ENCODE data around the gene ADAMTSL3.
"Not testable (repeated sequence)": the region's sequence is repeated elsewhere in the genome, so short reads cannot be mapped to it uniquely, and the experiment has no call there.

Gene ADAMTSL3

DNA sequence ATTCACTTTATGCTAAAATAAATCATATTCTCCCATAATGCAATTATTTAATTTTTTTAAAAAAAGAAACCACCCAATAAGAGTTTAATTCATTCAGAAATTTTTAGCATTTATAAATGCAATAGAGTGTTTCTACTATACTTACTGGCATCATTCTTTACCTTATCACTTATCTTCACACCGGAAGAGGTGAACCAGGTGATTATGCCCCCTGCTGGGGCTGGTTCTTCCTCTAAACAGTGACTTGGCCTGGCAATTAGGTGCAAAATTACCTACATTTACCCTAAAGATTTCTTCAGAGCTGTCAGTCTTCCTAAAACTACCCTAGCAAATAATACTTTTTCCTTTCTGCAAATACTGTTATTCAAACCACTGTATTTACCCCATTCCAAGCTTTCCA lies 397.2 kb downstream of the ADAMTSL3 start:
- FAIRE-seq = not testable (repeated sequence)

DNA sequence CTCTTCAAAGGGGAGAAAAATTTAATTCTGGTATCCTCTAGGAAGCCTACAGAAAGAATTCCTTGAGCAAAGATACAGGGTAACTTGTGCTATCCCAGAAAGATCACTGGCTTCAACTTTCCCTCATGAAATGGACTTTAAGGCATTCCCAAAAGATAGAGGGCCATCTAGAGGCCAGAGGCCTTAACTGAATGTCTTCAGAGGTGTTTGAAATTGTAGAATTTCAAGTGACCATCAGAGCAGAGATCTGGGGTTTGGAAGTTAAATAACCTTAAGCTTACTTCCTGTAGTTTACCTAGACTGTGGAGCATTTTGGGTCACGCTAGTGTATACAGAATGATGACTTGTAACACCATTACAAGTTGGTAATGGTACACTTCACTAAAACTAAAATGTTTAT lies 400.6 kb downstream of the ADAMTSL3 start:
- peak; percentile 93 for FAIRE-seq

GRCh38 chr15:84057714-84058331 lies 403.9 kb downstream of the ADAMTSL3 start:
- no peak for FAIRE-seq

DNA sequence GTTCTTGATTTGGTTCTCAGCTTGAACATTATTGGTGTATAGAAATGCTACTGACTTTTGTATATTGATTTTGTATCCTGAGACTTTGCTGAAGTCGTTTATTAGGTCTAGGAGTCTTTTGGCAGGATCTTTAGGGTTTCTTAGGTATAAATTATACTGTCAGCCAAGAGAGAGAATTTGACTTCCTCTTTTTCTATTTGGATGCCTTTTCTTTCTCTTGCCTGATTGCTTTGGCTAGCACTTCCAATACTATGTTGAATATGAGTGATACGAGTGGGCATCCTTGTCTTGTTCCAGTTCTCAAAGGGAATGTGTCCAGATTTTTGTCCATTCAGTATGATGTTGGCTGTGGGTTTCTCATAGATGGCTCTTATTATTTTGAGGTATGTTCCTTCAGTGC lies 409.8 kb downstream of the ADAMTSL3 start:
- FAIRE-seq = not testable (repeated sequence)

DNA sequence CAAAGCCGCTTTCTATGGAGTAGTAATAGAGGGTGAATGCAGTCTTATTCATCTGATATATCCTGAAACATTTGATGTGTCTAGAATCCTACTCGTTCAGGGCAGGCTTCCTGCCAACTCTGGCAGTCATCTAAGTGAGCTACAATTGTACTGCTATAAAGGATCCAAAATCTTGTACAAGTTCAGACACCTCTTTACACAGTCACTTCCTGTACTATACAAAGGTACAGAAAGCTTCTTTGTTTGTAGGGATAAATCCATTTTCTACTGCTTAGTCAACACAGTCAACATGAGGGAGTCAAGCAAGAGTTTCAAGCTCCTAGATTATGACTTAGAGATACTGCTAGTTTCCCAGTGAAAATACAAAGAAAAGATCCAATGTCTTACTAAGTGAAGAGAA lies 414.8 kb downstream of the ADAMTSL3 start:
- FAIRE-seq = not testable (repeated sequence)

DNA sequence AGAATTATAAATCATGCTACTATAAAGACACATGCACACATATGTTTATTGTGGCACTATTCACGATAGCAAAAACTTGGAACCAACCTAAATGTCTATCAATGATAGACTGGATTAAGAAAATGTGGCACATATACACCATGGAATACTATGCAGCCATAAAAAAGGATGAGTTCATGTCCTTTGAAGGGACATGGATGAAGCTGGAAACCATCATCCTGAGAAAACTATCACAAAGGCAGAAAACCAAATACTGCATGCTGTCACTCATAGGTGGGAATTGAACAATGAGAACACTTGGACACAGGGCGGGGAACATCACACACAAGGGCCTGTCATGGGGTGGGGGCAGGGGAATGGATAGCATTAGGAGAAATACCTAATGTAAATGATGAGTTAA lies 424.1 kb downstream of the ADAMTSL3 start:
- not testable (repeated sequence) for FAIRE-seq

DNA sequence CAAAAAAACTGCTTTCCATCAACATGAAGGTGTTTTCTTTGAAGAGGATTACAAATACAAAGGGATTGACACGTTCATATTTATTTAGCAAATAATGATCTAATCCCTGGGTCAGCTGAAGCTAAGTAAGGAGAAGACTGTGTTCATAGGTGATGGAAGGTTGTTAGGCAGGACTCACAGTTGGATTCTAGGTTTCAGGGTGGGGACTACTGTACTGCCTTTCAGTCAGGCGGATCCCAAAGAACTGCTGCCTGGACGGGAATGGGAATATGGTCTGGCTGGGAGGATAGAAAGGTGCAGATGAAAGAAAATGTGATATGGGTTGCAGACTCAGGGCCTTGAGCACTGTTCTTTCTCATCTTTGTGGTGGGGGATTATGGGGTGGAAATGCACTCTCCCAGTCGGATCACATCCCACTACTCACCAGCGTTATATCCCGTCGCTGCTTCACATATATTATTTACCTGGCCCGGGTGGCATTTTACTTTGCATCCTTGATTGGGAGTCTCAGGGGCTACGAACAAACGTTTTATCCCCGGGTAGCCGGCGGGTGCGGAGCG lies 425.5 kb downstream of the ADAMTSL3 start:
- not testable (repeated sequence) for FAIRE-seq

- FAIRE-seq = no peak
Measured at GRCh38 chr15:84079885-84080777, 426.2 kb downstream of the ADAMTSL3 start.

- not testable (repeated sequence) for FAIRE-seq
Measured at GRCh38 chr15:84080778-84081084, 426.8 kb downstream of the ADAMTSL3 start.

- no peak for FAIRE-seq
Measured at GRCh38 chr15:84081391-84082168, 427.7 kb downstream of the ADAMTSL3 start.

DNA sequence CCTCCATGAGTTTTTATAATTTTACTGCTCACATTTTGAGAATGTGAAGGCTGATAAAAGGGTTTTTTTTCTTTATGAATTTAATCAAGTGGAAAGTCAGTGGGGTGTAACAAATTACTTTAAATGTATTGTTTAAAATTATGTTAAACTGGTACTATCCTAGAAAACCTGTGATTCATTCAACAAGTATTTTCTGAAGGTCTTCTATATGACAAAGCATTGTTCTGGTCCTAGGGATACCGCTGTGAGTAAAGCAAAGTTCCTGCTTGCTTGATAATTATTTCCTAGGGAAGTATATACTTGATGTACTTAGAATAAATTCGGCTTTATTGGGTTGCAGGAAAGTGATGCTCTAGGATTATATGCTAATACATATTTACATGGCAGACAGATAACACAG lies 428.8 kb downstream of the ADAMTSL3 start:
- no peak for FAIRE-seq

DNA sequence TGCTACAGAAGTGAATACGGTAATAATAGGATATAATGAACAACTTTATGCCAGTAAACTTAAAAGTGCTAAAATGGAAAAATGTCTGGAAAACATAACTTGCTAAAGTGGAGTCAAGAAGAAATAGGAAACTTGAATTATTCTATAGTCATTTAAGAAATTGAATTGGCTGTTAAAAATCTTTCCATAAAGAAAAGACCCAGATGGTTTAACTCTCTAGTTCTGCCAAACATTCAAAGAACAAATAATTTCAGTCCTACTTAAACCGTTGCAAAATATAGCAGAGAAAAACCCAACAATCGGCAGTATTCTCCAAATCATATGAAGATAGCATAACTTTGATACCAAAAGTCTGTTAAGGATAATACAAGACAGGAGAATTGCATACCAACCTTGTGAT lies 432.1 kb downstream of the ADAMTSL3 start:
- not testable (repeated sequence) for FAIRE-seq

Data from G401.6 (cell line).